Activated CD4-positive, alpha-beta T cell treated with anti-CD3 and anti-CD28 coated beads, Interleukin-2, amount 50 U/mL, for 24 hours (primary cell): ENCODE measurements around the gene KIR2DL3.
"Not testable (repeated sequence)": the region's sequence is repeated elsewhere in the genome, so short reads cannot be mapped to it uniquely, and the experiment has no call there.

ENCODE experiments used
- DNase-seq, 2 donors: peaks; one replicate each; pipeline ENCODE4 v3.0.0-alpha.2; 2020; ENCODE audit warnings: low read depth in 1 of 2, low spot score in 1 of 2

KIR2DL3 gene

GRCh38 chr19:54741950-54742349, 3.6 kb downstream of the KIR2DL3 start:
- not testable (repeated sequence) for DNase-seq

GRCh38 chr19:54744080-54744479, 5.8 kb downstream of the KIR2DL3 start:
- not testable (repeated sequence) for DNase-seq

- not testable (repeated sequence) for DNase-seq
Observed at GRCh38 chr19:54747614-54748322, 9.5 kb downstream of the KIR2DL3 start.

DNA sequence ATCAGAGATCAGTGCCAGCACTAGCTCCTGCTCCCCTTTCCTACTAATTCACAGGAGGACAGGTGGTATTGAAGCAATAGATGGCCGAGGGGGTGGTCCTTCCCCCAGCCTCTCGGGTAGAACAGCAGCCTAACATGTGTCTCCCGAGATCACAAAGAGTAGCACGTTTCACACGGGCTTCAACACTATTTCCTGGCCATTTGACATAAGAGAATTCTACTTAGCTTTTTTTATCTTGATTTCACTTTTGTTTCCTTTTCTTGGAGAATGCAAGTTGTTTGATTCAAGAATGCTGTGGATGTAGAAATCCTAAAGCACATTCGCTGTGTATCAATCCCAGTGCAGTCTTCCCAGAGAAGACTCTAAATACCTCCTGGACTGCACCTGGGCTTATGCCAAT, 12.0 kb downstream of the KIR2DL3 start:
- not testable (repeated sequence) for DNase-seq

DNA sequence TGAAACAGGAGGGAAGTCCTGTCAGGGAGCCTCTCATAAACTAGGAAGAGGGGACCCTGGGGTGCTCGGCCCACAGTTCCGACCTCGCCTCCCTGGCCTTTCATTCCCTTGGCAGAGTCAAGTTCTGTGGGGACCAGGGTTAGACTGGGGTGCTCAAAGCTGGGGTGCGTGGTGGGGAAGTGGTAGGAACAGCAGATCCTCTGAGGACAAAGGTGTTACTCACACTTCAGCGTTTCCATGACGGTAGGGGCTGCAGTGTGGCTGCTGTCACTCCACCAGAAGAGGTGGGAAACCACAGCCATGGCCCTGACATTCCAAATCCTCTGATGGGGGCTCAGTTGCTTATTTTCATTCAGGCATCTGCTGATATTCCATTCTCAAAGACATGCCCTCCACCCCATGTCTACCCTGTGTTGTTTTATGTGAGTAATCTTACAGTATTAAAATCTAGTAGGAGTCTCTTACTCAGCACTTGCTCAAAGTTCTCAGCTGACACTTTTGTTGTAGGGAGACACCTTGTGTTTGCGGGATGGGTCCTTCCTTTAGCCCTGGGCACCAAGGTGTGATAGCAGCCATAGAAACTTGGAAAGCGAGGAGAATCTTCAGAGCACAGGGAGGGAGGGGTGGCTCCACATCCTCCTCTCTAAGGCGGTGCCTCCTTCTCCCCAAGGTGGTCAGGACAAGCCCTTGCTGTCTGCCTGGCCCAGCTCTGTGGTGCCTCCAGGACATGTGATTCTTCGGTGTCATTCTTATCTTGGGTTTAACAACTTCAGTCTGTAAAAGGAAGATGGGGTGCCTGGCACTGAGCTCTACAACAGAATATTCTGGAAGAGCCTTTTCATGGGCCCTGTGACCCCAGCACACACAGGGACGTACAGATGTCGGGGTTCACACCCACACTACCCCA, 18.1 kb downstream of the KIR2DL3 start:
- DNase-seq: not testable (repeated sequence)

- DNase-seq: not testable (repeated sequence)
Observed at GRCh38 chr19:54758577-54758976, 20.3 kb downstream of the KIR2DL3 start.

DNA sequence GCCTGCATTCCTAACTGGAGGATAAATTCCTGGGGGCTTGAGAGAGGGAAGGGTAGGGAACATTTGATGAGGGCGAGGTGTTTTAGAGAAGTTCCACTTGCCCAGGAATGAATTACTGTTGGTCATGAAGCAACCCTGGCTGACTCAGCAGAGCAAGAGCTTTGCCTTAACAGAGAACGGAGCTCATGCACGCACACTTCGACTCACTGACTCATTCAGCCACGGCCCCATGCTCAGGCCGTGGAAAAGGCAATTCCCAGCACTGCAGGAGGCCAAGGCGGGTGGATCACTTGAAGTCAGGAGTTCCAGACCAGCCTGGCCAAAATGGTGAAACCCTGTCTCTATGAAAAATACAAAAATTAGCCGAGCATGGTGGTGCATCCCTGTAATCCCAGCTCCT, 25.9 kb downstream of the KIR2DL3 start:
- DNase-seq: not testable (repeated sequence)

- not testable (repeated sequence) for DNase-seq
Observed at GRCh38 chr19:54766464-54766863, 28.2 kb downstream of the KIR2DL3 start.

GRCh38 chr19:54769646-54770045, 31.3 kb downstream of the KIR2DL3 start, which contains the start of gene KIR2DL1:
KIR2DL1 (plus strand) TSS chr19:54769793; CDS start chr19:54769851, 58 bp downstream.
- not testable (repeated sequence) for DNase-seq

DNA sequence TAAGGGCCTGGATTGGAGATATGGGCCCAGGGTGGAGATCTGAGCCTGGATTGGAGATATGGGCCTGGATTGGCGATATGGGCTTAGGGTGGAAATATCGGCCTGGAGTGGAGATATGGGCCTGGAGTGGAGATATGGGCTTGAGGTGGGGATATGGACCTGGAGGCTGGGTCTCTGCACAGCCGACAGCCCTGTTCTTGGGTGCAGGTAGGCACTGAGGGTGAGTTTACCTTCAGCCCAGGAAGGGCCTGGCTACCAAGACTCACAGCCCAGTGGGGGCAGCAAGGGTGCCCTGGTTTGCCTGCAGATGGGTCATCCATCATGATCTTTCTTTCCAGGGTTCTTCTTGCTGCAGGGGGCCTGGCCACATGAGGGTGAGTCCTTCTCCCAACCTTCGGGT, 32.2 kb downstream of the KIR2DL3 start:
- not testable (repeated sequence) for DNase-seq

GRCh38 chr19:54771018-54771960, 33.0 kb downstream of the KIR2DL3 start:
- DNase-seq: not testable (repeated sequence)

DNA sequence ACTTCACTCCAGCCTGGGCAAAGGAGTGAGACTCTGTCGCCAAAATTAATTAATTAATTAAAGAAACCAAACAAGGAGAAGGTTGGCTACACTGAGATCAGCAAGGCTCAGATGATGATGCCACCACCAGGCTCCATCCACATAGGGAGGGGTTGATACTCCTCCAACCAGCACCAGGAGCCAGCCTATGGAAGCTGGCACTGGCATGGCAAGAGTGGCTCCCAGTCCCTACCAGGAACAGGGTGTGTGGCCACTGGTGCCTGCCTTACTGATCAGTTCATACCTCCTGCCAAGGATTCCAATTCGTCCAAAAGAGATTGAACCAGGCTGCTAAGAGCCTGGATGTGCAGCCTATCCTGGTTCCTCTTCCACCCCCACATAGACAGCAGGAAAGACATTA, 34.4 kb downstream of the KIR2DL3 start:
- DNase-seq: not testable (repeated sequence)

GRCh38 chr19:54775095-54775815, 36.9 kb downstream of the KIR2DL3 start:
- DNase-seq: not testable (repeated sequence)

GRCh38 chr19:54775830-54776229, 37.5 kb downstream of the KIR2DL3 start:
- DNase-seq: not testable (repeated sequence)

- DNase-seq: not testable (repeated sequence)
Observed at GRCh38 chr19:54777851-54778250, 39.5 kb downstream of the KIR2DL3 start.

GRCh38 chr19:54778896-54779295, 40.6 kb downstream of the KIR2DL3 start:
- DNase-seq: not testable (repeated sequence)

GRCh38 chr19:54782916-54783315, 44.6 kb downstream of the KIR2DL3 start:
- DNase-seq: not testable (repeated sequence)

- DNase-seq: not testable (repeated sequence)
Observed at GRCh38 chr19:54786091-54786723, 47.9 kb downstream of the KIR2DL3 start.

DNA sequence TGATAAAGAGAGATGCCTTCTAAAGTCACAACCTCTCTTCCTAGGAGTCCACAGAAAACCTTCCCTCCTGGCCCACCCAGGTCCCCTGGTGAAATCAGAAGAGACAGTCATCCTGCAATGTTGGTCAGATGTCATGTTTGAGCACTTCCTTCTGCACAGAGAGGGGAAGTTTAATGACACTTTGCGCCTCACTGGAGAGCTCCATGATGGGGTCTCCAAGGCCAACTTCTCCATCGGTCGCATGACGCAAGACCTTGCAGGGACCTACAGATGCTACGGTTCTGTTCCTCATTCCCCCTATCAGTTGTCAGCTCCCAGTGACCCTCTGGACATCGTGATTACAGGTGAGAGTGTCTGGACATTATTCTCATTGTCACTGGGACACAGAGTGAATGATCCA, 49.8 kb downstream of the KIR2DL3 start:
- DNase-seq: not testable (repeated sequence)

DNA sequence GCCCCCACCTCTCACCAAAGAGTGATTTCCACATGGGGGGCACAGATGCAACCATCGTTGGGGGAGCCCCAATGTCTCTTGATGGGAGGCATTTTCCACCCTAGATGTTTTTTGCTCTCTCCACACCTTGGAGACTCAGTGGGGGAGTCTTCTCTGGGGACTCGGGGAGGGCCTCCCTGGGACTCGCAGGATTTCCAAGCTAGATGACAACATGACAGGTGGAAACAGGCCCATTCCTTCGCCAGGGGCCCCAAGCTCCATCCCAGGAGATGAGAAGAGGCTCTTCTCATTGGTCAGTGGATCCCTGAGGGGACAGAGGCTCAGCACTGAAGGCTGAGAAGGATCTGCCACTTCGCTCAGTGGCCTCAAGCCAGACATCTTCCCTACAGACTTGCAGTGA, 52.4 kb downstream of the KIR2DL3 start:
- DNase-seq: no peak
